Measurements from ENCODE around the gene LIPN.

The LIPN gene

DNA sequence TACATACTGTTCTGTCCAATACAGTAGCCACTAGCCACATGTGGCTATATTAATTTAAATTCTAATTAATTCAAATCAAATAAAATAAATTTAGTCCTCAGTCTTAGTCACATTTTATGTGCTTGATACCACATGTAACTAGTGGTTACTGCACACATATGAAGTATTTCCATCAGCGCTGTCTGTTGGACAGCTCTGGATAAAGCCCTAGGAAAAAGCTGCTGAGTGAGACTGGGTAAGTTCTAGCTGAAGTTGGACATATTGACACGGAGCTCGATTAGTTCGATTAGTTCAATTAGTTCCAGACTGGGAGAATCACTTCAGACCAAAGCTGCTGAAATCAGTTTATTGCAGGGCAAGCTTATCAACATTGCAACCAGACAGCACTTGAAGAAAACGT, 27.6 kb downstream of the LIPN start:
- TF ChIP-seq FOXP2 (optimal IDR thresholded peaks at IDR 0.05; ENCODE audit: borderline replicate concordance, extremely low read depth, extremely low read length, insufficient read depth) = no peak
- TF ChIP-seq, protein P1, sequence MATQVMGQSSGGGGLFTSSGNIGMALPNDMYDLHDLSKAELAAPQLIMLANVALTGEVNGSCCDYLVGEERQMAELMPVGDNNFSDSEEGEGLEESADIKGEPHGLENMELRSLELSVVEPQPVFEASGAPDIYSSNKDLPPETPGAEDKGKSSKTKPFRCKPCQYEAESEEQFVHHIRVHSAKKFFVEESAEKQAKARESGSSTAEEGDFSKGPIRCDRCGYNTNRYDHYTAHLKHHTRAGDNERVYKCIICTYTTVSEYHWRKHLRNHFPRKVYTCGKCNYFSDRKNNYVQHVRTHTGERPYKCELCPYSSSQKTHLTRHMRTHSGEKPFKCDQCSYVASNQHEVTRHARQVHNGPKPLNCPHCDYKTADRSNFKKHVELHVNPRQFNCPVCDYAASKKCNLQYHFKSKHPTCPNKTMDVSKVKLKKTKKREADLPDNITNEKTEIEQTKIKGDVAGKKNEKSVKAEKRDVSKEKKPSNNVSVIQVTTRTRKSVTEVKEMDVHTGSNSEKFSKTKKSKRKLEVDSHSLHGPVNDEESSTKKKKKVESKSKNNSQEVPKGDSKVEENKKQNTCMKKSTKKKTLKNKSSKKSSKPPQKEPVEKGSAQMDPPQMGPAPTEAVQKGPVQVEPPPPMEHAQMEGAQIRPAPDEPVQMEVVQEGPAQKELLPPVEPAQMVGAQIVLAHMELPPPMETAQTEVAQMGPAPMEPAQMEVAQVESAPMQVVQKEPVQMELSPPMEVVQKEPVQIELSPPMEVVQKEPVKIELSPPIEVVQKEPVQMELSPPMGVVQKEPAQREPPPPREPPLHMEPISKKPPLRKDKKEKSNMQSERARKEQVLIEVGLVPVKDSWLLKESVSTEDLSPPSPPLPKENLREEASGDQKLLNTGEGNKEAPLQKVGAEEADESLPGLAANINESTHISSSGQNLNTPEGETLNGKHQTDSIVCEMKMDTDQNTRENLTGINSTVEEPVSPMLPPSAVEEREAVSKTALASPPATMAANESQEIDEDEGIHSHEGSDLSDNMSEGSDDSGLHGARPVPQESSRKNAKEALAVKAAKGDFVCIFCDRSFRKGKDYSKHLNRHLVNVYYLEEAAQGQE (IDR thresholded peaks at IDR 0.05; ENCODE audit: insufficient read depth in 1 of 2, low read depth in 2 of 2, low read length in 2 of 2) = peak in 1 of 2 experiments; percentile 50; a peak in 1 of 4 replicates
- no peak for TF ChIP-seq TAF1 (IDR thresholded peaks at IDR 0.05; ENCODE audit: borderline replicate concordance, insufficient read depth, low read length)
- no peak for TF ChIP-seq SIN3A (IDR thresholded peaks at IDR 0.05; ENCODE audit: borderline replicate concordance, insufficient read depth, low read length)

DNA sequence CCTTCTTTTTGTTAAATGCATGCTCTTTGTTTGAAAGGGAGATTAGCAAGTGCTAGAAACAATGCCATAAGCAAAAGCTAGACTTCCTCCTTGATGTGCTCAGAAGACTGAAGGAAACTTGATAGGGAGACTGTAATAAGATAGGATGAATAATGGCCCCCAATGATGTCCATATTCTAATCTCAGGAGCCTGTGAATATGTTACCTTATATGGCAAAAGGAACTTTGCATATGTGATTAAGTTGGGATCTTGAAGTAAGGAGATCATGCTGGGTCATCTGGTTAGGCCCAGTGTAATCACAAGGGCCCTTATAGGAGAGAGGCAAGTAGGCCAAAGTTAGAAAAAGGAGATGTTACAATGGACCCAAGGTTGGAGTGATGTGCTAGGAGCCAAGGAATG, 29.1 kb downstream of the LIPN start:
- no peak for TF ChIP-seq POLR2AphosphoS5 (IDR thresholded peaks at IDR 0.05; ENCODE audit: low read depth, low read length)
- TF ChIP-seq FOXP2 (optimal IDR thresholded peaks at IDR 0.05; ENCODE audit: borderline replicate concordance, extremely low read depth, extremely low read length, insufficient read depth) = no peak
- no peak for TF ChIP-seq SIN3A (IDR thresholded peaks at IDR 0.05; ENCODE audit: borderline replicate concordance, insufficient read depth, low read length)
- no peak for TF ChIP-seq TAF1 (IDR thresholded peaks at IDR 0.05; ENCODE audit: borderline replicate concordance, insufficient read depth, low read length)
- TF ChIP-seq, protein P1 (IDR thresholded peaks at IDR 0.05; ENCODE audit: insufficient read depth in 1 of 2, low read depth in 2 of 2, low read length in 2 of 2) = no peak

DNA sequence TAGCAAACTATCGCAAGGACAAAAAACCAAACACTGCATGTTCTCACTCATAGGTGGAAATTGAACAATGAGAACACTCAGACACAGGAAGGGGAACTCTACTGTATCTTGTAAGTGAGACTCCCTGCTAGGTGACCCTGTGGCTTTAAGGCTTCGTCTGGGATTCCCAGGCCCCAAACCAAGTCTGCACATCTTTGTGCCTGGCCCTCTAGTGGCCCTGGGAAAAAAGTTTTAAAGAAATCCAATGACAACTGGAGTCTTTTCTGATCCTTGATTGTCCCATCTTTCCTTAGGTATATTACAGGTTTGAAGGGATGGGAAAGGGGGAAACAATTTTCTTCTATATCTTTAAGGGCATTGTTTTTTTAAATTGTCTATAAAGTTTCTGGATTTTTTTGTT, 32.1 kb downstream of the LIPN start:
- TF ChIP-seq SIN3A (IDR thresholded peaks at IDR 0.05; ENCODE audit: borderline replicate concordance, insufficient read depth, low read length) = no peak
- TF ChIP-seq, protein P1 (IDR thresholded peaks at IDR 0.05; ENCODE audit: insufficient read depth in 1 of 2, low read depth in 2 of 2, low read length in 2 of 2) = no peak
- TF ChIP-seq POLR2AphosphoS5 (IDR thresholded peaks at IDR 0.05; ENCODE audit: low read depth, low read length) = no peak
- TF ChIP-seq FOXP2 (optimal IDR thresholded peaks at IDR 0.05; ENCODE audit: borderline replicate concordance, extremely low read depth, extremely low read length, insufficient read depth) = no peak
- TF ChIP-seq TAF1 (IDR thresholded peaks at IDR 0.05; ENCODE audit: borderline replicate concordance, insufficient read depth, low read length) = no peak

DNA sequence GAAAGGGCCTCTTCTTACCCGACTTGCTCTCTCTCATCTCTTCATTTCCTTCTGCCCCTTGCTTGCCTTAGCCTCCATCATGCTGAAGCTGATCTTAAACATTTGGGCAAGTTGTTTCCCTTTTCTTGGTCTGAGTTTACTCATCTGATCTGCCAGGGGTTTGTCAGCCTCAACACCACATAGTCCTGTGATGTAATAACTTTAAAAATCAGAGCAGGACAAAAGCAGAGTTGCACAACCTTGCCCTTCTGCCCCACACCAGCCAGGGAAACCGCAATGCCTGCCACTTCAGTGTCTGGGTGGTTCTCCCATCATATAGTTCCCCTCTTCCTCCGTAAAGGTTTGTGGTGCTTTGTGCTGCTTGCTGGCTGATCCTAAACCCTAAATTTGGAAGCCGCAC, 32.8 kb downstream of the LIPN start:
- TF ChIP-seq FOXP2 (optimal IDR thresholded peaks at IDR 0.05; ENCODE audit: borderline replicate concordance, extremely low read depth, extremely low read length, insufficient read depth) = no peak
- TF ChIP-seq POLR2AphosphoS5 (IDR thresholded peaks at IDR 0.05; ENCODE audit: low read depth, low read length) = no peak
- TF ChIP-seq, protein P1 (IDR thresholded peaks at IDR 0.05; ENCODE audit: insufficient read depth in 1 of 2, low read depth in 2 of 2, low read length in 2 of 2) = no peak
- TF ChIP-seq SIN3A (IDR thresholded peaks at IDR 0.05; ENCODE audit: borderline replicate concordance, insufficient read depth, low read length) = no peak
- no peak for TF ChIP-seq TAF1 (IDR thresholded peaks at IDR 0.05; ENCODE audit: borderline replicate concordance, insufficient read depth, low read length)

Measured in PFSK-1 (cell line).